HL-60/S4 (cell line): ENCODE results near the gene MMEL1.
"Not testable (repeated sequence)": the region's sequence is repeated elsewhere in the genome, so short reads cannot be mapped to it uniquely, and the experiment has no call there.

Experiments
- in situ Hi-C: fragments of 300-500 bp; cut with MboI; formaldehyde crosslinking; loops from 2 replicates; pipeline ENCODE4 v1.14.3; 2022; ENCODE audit warnings: low sequenced_read_pairs

MMEL1 gene

DNA sequence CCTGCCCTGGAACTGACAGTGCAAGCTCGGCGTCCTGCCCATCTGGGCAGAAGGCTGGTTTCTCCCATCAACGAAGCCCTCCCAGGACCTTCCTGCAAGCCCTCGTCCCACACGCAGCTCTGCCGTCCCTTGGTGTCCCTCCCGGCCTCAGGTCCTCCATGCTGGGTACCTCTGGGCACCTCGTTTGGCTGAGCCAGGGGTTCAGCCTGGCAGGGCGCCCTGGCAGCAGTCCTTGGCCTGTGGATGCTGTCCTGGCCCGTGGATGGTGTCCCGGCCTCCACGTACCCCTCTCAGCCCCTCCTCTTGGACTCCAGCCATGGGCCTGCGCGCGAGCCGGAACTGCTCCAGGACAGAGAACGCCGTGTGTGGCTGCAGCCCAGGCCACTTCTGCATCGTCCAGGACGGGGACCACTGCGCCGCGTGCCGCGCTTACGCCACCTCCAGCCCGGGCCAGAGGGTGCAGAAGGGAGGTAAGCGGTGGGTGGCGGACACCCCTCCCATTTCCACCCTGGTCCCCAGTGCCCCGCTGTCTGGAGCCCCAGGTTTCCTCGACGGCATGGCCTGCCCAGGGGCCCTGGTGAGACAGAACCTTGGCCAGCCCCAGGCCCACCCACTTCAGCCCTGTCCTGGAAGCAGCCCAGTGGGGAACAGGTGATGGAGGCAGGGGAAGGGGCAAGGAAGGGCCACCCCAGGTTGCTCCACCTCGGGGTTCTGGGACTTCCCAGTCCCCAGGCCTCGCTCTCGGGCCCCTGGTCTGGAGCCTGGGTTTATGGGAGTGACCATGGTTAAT, 73.1 kb downstream of the MMEL1 start:
- in situ Hi-C loops = no loop called here

DNA sequence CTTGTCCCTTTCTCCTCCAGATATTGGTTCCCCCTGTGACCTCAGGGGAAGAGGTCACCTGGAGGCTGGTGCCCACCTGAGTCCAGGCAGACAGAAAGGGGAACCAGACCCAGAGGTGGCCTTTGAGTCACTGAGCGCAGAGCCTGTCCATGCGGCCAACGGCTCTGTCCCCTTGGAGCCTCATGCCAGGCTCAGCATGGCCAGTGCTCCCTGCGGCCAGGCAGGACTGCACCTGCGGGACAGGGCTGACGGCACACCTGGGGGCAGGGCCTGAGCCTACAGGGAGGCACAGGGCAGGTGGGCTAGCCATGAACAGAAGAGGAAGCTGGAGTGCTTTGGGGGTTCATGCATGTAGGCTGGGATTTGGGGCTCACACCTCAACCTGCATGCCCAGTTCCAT, 74.0 kb downstream of the MMEL1 start:
- in situ Hi-C loops = no loop called here

DNA sequence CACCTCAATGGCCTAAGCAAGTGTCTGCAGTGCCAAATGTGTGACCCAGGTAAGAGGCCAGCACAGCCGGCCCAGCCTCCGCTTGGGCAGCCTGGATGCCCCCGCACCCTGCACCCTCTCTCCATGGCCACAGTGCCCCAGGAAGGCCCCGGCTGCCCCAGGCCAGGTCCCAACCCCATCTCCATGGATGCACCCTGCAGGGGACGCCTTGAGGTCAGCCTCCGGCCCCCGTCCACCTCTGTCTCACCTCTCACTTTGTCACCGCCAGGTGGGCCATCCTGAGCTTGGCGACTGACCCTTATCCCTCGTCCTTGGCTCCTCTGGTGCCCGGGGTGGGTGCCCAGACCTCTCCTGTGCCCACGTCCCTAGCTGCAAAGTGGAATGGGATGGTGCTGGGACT, 74.4 kb downstream of the MMEL1 start:
- in situ Hi-C loops = no loop called here

DNA sequence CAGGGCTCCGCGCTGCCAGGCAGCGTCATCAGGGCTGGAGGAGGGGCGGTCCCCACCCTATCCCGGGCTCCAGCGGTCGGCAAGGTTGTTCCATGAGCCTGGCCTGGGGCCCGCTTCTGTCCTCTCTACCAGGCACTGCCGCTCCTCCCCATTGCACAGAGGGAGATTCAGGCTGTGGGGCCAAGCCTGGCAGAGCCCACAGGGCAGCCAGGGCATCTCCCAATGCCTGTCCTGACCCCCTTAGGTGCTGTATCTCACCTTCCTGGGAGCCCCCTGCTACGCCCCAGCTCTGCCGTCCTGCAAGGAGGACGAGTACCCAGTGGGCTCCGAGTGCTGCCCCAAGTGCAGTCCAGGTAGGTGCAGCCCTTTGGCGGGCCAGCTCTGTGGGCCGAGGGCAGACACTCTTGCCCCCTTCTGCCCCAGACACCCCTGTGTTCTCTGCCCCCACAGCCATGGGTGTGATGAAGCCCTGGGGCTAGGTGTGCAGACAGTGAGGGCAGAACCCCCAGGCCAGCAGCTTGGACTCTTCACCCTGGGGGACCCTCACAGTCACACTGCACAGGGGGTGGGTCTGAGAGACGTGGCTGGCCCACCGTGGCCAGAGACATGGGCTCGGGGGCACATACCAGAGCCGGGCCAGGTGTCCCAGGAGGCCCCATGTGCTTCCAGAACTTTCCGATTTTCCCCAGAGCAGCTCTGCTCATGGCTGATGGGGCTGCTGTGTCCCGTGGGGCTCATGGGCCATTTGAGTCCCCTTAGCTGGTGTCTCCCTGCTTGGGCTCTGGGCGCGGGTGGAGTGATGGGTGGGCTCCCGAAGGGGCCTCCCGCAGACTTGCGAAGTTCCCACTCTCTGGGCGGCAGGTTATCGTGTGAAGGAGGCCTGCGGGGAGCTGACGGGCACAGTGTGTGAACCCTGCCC, 75.1 kb downstream of the MMEL1 start:
- in situ Hi-C loops = no loop called here

DNA sequence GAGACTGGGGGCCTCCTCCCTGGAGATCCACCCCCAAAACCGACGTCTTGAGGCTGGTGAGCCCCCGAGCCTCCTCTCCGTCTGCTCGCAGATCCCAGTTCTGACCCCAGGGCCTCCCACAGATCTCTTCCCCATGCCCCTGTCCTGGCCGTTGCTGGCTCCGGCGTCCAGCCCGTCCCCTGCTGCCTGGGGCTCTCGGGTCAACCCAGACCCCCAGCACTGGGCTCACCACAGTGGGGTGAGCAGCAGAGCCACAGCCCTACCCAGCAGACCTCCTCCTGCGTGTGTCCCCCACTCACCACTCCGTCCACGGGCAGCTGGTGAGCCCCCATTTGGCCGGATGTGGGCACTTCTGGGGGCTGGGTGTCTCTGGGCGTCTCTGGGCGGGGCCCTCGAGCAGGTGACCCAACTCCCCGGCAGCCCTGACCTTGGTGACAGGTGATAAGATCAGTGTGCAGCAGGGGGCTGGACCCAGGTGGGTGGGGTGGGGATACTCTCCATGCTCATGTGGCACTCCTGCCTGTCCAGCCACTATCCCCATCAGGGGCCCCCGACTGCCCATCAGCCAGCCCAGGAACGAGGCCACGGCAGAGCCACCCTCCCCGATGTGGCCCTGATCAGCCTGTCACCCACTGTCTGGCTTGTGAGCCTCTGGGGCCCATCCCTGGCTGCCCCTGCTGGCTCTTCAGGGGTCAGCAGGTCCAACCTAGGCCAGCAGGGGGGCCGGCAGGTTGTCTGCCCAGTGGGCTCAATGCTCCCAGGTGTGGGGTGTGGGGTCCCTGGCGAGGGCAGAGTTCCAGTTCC, 75.9 kb downstream of the MMEL1 start:
- in situ Hi-C loops = no loop called here

DNA sequence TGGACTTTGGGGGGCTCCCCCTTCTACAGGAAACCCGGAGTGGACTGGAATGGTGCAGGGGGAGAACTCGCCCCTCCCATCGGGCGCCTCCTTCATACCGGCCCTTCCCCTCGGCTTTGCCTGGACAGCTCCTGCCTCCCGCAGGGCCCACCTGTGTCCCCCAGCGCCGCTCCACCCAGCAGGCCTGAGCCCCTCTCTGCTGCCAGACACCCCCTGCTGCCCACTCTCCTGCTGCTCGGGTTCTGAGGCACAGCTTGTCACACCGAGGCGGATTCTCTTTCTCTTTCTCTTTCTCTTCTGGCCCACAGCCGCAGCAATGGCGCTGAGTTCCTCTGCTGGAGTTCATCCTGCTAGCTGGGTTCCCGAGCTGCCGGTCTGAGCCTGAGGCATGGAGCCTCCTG, 76.5 kb downstream of the MMEL1 start, which contains the start of gene TNFRSF14:
Gene TNFRSF14, plus strand, starts transcription at position 95 of the 401 bp plus-strand sequence. Its CDS starts 294 bp downstream, at position 389.
- in situ Hi-C loops = no loop called here

DNA sequence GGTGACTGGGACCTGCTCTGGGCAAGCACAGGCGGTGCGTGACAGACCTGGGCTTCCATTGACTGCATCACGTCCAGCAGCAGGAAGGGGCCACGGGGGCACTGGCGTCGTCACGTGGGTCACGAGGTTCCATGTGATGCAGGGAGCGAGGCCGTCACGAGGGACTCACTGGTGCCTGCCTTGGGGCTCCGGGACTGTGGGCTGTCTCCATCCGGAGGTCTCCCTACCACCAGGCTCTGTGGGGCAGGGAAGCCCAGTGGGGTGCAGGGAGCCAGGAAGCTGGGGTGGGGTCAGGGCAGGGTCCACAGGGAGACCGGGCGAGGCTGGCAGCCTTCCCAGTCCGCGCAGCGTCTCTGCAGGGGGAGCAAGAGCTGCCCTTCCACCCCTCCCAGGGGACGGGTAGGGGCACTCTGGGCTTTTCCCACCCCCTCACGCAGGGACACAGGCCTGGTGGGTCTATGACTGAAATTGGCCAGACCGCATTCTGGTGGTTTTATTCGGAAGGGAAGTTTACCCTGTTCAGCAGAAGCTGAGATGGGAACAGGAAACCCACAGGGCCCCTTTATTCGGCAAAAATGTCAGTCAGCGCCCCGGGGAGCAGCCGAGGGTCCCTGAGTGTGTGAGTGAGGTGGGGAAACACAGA, 77.1 kb downstream of the MMEL1 start:
- in situ Hi-C loops = no loop called here

DNA sequence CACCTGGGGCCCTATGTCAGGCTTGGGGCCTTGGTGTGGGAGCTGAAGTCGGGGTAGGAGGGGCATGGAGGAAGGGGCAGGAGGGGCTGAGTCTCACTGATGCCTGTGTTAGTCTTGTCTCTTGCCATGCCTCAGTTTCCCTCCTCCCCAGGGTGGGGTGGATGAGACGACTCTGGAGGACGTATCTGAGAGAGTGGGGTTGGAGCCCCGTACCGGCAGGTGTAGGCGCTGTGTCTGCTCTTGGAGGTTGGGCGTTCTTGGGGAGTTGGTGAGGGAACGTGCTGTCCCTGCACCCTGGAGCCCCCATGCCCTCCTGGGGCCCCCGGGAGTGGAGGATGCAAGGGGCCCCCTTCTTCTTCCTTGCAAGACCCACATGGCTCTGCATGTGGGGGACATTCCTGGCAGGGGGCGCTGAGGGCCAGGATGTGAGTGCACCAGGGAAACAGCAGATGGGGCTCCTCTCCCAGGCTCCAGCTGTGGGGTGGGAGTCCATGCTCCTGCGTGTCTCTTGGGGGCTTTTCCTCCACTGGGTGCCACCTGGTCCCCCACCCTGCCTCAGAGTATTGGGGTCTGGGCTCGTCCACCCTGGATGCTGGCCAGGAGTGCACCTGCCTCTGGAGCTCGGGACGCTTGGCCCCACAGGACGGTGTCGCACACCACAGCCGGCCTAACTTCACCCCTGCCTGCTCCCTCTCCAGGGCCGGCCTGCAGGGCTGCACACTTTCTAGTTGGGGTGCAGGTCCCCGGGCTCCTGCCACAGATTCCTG, 78.0 kb downstream of the MMEL1 start:
- in situ Hi-C loops = no loop called here

DNA sequence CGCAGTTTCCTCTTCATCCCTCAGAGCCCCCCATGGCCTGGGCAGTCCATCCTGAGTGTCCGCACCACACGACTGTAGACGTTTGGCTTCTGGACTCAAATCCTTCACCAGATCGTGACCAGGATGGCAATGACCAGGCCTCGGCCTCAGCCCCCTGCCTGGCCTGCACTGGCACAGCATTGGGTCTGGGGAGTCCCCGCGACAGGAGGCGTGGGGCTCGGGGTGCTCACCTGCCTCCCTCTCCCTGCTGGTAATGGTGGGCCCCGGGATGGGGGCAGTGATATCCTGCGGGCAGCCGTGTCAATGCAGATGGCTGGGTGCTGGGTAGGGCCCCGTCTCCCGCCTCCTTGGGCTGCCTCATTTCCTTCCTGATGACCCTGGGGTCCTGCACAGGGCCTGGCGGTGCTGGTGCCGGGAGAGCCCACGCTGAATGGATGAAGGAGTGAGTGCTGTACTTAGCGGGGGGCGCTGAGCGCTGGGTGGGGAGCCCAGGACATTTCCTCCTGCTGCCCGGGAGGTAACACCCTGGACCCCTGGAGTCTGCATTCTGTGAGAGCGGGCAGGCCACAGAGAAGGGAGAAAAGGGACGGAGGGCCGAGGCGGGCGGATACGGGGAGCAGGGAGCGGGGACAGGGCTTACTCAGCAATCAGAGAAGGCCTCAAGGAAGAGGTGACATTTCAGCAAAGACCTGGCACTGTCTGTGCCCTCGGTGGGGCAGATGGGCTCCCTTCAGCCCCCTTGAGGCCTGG, 78.8 kb downstream of the MMEL1 start:
- in situ Hi-C loops = no loop called here

DNA sequence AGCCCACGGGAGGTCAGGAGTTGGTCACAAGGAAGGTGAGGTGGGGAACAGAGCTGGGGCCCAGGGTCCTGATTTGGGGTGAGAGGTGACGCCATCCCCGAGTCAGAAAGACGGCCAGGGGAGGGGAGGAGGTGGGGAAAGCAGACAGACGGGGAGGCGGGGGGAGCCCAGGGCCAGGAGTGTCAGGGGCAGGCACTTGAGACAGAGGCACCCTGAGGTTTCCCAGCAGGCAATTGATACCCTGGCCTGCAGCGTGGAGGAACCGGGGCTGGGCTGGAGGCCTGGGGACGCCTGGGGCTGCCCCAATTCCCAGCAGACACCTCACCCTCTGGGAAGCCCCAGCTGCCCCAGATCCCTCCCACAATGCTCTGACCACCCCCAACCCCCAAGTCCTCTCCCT, 79.7 kb downstream of the MMEL1 start:
- in situ Hi-C loops = not testable (repeated sequence)

DNA sequence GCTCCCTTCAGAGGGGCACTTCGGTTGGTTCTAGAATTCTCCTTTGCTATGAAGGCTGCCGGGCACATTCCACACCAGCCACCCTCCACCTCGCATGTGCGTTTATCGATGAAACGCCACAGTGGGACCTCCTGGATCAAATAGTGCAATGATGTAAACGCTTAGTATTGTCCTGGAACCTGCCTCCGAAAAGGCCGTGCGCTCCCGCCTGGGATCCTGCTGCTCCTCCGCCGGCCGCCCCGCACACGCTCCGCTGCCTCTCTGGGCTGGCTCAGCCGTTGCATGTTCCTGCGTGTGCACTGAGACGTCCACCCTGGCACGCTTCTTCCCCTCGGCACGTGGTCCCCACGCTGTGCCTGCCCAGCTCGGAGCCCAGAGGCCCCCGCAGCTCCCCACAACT, 80.6 kb downstream of the MMEL1 start:
- in situ Hi-C loops = no loop called here

DNA sequence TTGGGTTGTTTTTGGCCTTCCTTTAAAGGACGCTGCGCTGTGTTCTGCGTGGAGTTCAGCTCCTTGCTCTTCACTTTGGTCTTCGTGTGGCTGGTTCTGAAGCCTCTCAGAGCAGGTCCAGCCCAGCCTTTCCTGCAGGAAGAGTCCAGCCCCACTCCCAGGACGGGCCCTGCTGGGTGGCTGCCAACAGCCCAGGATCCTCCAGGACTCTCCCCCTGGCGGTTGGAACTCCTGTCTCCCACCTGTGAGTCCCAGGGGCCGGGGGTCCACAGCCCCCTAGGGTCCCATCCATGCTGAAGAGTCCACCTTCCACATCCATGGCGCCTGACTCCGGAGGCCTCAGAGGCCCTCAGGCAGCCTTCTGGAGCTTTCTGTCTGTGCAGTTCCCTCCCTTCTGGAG, 81.3 kb downstream of the MMEL1 start:
- in situ Hi-C loops = not testable (repeated sequence)

DNA sequence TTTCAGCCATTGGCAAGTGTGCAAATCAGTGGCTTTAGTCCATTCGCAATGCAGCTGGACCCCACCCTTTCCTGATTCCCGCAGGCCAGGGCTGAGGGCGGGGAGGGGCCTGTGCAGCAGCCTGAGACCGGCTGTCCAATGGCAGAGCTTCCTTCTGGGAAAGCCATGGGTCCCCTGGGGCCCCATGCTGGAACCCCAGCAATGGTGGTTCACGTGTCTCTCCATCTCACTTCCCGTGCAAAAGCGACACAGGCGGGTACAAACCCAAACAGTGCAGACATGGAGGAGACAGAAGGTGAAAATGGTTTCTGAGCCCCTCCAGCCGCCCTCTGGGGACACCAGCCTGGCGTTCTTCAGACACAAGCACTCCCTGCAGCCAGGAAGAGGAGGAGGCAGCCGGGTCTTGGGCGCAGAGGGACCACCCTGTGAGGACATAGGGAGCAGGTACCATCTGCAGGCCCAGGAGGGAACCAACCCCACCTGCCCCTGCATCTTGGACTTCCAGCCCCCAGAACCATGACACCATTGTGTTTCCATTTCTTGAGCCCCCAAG, 82.4 kb downstream of the MMEL1 start:
- in situ Hi-C loops = not testable (repeated sequence)

DNA sequence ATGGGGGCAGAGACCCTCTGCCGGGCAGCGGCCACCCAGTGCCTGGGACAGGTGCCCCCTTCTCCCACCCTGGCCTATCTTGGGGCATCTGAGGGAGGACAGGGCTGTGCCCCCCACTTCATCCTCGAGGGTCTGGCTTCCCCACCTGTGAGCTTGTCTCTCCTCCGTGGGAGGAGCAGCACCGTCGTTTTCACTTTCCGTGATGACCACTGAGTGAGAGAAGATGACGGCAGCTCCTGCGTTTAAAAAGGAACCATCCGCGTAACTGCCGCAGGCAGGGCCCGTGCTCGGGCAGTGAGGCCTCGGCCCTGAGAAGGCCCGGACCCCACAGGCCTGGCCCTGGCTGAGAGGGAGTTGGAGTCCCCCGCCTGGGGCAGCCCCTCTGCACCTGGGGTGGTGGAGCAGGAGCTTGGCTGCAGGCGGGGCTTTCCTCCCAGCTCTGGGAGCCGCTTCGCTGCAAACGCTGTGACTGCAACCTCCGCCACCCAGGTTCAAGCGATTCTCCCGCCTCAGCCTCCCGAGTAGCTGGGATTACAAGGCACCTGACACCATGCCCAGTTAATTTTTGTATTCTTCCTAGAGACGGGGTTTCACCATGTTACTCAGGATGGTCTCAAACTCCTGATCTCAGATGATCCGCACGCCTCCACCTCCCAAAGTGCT, 83.3 kb downstream of the MMEL1 start:
- in situ Hi-C loops = loop anchor here (10.0 to 25.0 kb wide), 2 partner anchors 135 to 362 kb away; partner anchors contain the start of genes FAAP20 and PEX10

DNA sequence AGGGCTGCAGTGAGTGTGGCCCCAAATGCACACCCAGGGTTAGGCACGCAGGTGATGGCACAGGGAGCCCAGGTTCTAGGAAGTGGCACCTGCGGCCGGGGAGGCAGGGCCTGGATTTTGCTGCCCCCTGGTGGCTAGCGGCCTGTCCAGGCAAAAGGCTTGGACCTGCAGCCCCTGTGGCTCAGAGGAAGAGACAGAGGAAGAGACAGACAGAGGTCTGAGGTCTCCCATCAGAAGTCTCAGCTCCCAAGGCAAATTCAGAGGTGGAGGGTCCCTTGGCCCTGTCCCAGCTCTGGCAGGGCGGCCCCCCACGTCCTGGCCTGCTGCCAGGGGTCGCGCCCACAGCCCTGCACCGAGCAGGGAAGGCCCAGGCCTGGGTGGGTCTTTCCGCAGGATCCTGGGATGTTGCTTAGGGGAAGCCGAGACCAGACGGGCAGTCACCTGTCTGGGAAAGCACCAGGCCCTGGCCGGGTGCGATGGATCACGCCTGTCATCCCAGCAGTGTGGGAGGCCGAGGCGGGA, 84.7 kb downstream of the MMEL1 start:
- in situ Hi-C loops = loop anchor here (10.0 to 25.0 kb wide), 2 partner anchors 133 to 361 kb away; partner anchors contain the start of genes FAAP20 and PEX10

DNA sequence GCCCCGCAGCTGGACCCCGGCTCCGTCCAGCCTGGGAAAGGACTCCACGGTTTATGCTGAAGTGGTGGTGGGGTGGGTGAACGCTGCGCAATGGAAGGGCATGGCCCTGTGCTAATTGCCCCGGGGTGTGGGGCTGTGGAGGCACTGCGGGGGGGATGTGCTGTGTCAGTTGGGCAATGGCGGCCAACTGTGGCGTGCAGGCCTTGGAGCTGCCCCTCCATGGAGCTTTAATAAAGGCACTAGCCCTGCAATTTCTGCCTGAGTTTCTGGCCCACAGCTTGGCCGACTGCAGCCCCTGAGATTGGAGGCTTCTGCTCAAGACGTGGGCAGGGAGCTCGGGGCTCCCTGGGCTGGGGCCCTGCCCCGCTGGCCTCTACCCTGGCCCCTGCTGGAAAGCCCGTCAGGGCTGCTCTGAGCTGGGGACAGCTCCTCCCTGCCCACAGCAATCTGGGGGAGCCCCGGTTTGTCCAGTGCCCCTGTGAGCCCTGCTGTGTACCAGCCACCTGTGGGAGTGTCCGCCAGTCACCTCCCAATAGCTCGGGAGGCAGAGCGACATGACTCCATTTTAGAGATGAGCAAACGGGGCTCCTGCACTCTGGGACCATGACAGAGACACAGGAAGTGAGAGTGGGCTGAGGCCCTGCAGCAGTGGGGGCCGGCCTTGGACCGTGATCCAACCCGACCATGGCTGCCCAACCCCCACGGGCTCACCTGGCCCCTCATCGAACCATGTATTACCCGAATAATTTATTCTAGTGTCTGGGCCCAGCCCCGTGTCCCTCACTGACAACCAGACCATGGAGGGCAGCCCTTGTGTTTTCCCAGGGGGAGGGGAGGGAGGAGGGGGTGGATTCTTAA, 85.4 kb downstream of the MMEL1 start:
- in situ Hi-C loops = loop anchor here (10.0 to 25.0 kb wide), 2 partner anchors 133 to 360 kb away; partner anchors contain the start of genes FAAP20 and PEX10
